ENCODE data around the gene L3MBTL4.
"Not testable (repeated sequence)": the region's sequence is repeated elsewhere in the genome, so short reads cannot be mapped to it uniquely, and the experiment has no call there.

DNA sequence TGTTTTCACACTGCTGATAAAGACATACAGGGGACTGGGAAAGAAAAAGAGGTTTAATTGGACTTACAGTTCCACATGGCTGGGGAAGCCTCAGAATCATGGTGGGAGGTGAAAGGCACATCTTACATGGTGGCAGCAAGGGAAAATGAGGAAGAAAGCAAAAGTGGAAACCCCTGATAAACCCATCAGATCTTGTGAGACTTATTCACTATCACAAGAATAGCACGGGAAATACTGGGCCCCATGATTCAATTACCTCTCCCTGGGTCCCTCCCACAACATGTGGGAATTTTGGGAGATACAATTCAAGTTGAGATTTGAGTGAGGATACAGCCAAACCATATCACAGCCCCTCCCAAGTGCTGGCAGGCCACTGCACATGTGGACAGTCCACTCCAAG, 278.8 kb downstream of the L3MBTL4 start:
- TF ChIP-seq EZH2 (IDR thresholded peaks at IDR 0.05; ENCODE audit: borderline replicate concordance, low read depth, low read length, poor library complexity, severe bottlenecking); CTCF (conservative IDR thresholded peaks at IDR 0.05; ENCODE audit: low read depth, low read length): not testable (repeated sequence)
